ENCODE results near the gene PLEKHN1. TPM values are rescaled to one million over a fixed set of nuclear protein-coding genes. Genes with fewer than 3 reads are reported as not detected.
A peak's percentile ranks its signal among the peaks of the same experiment; 100 is the strongest.

The PLEKHN1 gene
- total RNA-seq, 1 donor from 2014 or later, result 6.4 TPM

DNA sequence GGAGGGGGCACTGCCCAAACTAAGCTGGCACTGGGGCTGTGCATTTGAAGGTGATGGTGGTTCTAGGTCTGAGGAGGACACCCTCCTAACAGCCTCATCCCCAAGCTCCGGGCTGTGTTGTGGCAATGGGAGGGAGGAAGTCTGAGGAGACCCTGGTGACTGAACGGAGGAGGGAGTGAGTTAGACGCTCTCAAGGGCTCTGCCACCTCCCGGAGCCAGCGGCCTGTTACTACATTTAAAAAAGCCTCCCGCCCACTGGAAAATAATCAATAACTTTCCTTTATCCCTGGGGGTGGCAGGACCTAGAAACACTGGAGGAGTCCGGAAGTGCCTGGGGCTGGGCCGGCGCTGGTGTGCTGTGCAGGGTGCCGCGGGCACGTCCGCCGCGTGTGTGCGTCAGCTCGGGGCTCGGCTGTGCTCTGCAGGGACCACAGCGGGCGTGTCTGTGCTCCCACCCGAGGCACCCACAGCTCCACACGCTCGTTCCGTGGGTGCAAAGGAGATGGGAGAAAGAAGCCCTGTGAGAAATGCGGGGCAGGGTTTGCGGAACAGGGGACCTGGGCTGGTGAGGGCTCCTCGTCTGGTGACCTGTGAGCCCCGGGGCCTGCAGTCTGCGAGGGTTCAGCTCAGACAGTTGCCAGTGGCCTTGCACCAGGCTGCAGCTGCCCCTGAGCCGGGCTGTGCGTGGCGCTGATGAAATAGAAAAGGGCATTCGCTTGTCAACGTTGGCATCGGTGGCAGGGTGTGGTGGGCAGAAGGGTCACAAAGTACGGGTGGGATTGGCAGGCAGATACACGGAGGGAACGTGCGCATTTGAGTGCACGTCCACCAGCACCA lies 37.2 kb upstream of the PLEKHN1 start:
- Mint-ChIP-seq H3K27me3 (peaks cover 39% of the 10 kb centered on the region), H3K4me3 (peak overlapping the region; percentile 7), H3K27ac (no peak overlapping the region), H3K9me3 (no peaks in the 10 kb centered on the region), H3K4me1 (ENCODE audit: unreplicated experiment) (peaks cover 14% of the 10 kb centered on the region), H3K36me3 (peaks cover 3% of the 10 kb centered on the region)
- TF ChIP-seq, protein P1, sequence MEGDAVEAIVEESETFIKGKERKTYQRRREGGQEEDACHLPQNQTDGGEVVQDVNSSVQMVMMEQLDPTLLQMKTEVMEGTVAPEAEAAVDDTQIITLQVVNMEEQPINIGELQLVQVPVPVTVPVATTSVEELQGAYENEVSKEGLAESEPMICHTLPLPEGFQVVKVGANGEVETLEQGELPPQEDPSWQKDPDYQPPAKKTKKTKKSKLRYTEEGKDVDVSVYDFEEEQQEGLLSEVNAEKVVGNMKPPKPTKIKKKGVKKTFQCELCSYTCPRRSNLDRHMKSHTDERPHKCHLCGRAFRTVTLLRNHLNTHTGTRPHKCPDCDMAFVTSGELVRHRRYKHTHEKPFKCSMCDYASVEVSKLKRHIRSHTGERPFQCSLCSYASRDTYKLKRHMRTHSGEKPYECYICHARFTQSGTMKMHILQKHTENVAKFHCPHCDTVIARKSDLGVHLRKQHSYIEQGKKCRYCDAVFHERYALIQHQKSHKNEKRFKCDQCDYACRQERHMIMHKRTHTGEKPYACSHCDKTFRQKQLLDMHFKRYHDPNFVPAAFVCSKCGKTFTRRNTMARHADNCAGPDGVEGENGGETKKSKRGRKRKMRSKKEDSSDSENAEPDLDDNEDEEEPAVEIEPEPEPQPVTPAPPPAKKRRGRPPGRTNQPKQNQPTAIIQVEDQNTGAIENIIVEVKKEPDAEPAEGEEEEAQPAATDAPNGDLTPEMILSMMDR (conservative IDR thresholded peaks at IDR 0.05), result no peak
- DNase-seq (ENCODE audit: extremely low spot score, unreplicated experiment), result no peak

DNA sequence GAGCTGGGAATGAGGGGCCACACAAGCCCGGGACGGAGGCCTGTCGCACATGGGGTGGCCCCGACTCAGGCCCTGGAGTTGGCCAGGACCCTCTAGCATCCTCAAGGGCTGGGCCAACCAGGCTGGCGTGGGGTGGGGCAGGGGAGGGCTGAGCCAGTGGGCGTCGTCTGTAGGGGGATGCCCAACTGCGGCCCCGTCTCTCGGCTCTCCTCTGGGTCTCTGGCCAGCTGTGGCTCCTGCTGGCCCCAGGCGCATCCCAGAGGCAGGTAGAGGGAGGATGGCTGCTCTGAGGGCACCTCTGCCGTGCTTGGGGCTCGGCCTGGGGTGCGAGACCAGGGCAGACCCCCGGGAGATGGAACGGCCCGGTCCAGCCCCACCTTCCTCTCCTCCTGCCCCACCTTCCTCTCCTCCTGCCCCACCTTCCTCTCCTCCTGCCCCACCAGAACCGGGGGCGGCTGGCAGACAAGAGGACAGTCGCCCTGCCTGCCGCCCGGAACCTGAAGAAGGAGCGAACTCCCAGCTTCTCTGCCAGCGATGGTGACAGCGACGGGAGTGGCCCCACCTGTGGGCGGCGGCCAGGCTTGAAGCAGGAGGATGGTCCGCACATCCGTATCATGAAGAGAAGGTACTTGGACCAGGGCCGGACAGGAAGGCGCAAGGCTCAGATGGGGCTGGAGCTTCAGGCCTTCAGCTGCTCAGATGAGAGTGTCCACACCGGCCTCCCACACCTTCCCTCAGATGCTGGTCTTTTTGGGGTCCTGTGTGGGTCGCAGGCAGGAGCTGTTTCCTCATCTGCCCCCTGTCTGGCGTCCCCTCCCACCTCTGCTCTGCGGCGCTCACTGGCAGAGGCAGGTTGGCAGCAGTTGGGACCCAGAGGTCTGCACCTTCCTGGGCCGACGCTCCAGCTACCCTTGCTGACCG lies 36.3 kb upstream of the PLEKHN1 start:
- H3K4me1 Mint-ChIP-seq (ENCODE audit: unreplicated experiment), result peaks cover 17% of the 10 kb centered on the region
- DNase-seq (ENCODE audit: extremely low spot score, unreplicated experiment), result no peak
- H3K36me3 Mint-ChIP-seq, result peaks cover 3% of the 10 kb centered on the region
- no peaks in the 10 kb centered on the region for H3K9me3 Mint-ChIP-seq
- TF ChIP-seq, protein P1 (conservative IDR thresholded peaks at IDR 0.05), result no peak
- no peak overlapping the region for H3K4me3 Mint-ChIP-seq
- peaks cover 41% of the 10 kb centered on the region for H3K27me3 Mint-ChIP-seq
- no peak overlapping the region for H3K27ac Mint-ChIP-seq

DNA sequence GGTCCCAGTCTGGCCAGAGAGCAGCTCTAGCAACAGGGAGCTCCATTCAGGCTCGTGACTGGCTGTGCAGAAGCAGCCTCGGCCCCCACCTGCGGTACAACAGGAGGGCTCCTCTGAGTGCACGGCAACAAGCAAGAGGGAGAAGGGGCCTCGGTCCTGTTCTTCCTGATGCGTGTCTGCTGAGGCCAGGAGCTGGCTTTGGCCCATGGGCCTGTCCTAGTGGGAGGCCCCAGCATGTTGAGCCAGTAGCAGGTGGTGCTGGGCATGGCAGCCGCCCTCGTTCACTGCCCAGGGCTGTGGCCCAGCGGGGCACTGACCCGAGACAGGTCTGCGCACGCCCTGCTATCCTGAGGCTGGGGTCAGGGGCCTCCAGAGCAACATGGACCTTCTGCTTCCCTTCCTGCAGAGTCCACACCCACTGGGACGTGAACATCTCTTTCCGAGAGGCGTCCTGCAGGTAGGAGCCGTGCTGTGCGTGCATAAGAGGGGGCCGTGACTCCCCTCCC lies 35.6 kb upstream of the PLEKHN1 start:
- Mint-ChIP-seq H3K27me3 (peaks cover 47% of the 10 kb centered on the region), H3K27ac (no peak overlapping the region), H3K4me3 (no peak overlapping the region), H3K4me1 (ENCODE audit: unreplicated experiment) (peaks cover 19% of the 10 kb centered on the region), H3K9me3 (no peaks in the 10 kb centered on the region), H3K36me3 (peaks cover 3% of the 10 kb centered on the region)
- TF ChIP-seq, protein P1 (conservative IDR thresholded peaks at IDR 0.05), result no peak
- no peak for DNase-seq (ENCODE audit: extremely low spot score, unreplicated experiment)

DNA sequence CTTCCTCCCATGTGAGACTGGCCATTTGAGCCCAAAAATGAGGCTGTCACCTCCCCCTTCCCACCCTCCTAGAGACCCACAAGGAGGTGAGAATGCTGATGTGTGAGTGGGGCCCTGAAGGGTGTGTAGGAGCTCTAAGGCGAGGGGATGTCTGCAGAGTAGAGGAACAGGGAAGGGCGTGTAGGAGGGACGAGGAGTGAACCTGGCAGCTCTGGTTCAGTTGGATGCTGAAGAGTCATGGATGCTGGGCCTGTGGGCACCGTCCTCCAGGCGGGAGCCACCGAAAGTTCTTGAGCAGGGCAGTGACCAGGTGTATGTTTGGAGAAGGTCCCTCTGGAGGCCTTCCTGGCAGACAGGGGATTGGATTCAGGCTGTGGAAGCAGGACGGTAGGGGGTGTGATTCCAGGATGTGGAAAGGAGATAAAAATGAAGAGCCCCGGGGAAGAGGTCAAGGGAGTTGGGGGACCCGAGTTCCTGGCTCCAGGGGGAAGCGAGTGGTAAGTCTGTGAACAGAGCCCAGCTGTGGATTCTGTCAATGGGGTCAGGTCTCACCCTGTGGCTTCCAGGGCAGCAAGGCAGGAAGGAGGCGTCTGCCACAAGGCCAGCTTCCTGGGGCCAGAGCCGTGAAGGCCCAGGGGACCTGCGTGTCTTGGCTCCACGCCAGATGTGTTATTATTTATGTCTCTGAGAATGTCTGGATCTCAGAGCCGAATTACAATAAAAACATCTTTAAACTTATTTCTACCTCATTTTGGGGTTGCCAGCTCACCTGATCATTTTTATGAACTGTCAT lies 34.7 kb upstream of the PLEKHN1 start:
- Mint-ChIP-seq H3K27me3 (peaks cover 41% of the 10 kb centered on the region), H3K4me1 (ENCODE audit: unreplicated experiment) (peaks cover 15% of the 10 kb centered on the region), H3K36me3 (peaks cover under 1% of the 10 kb centered on the region), H3K9me3 (no peaks in the 10 kb centered on the region), H3K27ac (no peak overlapping the region), H3K4me3 (peak overlapping the region; percentile 45)
- TF ChIP-seq, protein P1 (conservative IDR thresholded peaks at IDR 0.05), result no peak
- no peak for DNase-seq (ENCODE audit: extremely low spot score, unreplicated experiment)

DNA sequence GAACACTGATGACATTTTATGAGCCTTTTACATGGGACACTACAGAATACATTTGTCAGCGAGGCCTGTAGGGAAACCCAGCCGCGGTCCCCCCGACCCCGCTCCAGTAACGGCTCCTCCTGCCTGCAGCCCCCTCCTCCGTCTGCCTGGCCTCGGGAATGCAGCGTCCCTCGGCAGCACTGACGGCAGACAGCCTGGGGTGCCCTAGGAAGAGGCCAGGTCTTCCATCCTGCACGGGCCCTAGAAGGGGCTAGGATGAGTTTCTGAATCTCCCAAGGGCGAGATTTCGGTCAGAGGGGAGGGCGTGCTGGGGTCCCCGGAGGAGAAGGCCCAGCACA lies 34.1 kb upstream of the PLEKHN1 start:
- DNase-seq (ENCODE audit: extremely low spot score, unreplicated experiment), result no peak
- peaks cover 39% of the 10 kb centered on the region for H3K27me3 Mint-ChIP-seq
- H3K36me3 Mint-ChIP-seq, result no peaks in the 10 kb centered on the region
- no peak overlapping the region for H3K4me3 Mint-ChIP-seq
- TF ChIP-seq, protein P1 (conservative IDR thresholded peaks at IDR 0.05), result no peak
- H3K9me3 Mint-ChIP-seq, result no peaks in the 10 kb centered on the region
- no peak overlapping the region for H3K27ac Mint-ChIP-seq
- H3K4me1 Mint-ChIP-seq (ENCODE audit: unreplicated experiment), result peaks cover 12% of the 10 kb centered on the region
